Activated naive CD4-positive, alpha-beta T cell treated with anti-CD3 and anti-CD28 coated beads for 36 hours (primary cell): Measurements from ENCODE around the gene PLA2G2E. TPM values are rescaled to one million over a fixed set of nuclear protein-coding genes. Genes with fewer than 3 reads are reported as not detected.

Source experiments
- CTCF ChIA-PET: fragments of 350-600 bp; sonication (Branson Sonifier 250); formaldehyde crosslinking; loops from one replicate; lab custom pipeline; 2021; ENCODE audit warnings: antibody characterized with exemption; lab: Charles Lee
- DNase-seq: peaks from one replicate; pipeline ENCODE4 v3.0.0-alpha.2; 2020
- H3K27ac Mint-ChIP-seq: one replicate; pipeline ENCODE4 v1.8.0; 2021; ENCODE audit warnings: mild to moderate bottlenecking, mixed read lengths
- H3K27me3 Mint-ChIP-seq: one replicate; pipeline ENCODE4 v1.8.0; 2021; ENCODE audit warnings: low read depth, mixed read lengths
- H3K36me3 Mint-ChIP-seq: one replicate; pipeline ENCODE4 v1.8.0; 2021; ENCODE audit warnings: low read depth, mixed read lengths
- H3K4me1 Mint-ChIP-seq: one replicate; pipeline ENCODE4 v1.8.0; 2021; ENCODE audit warnings: low read depth, mixed read lengths
- H3K4me3 Mint-ChIP-seq: one replicate; pipeline ENCODE4 v1.8.0; 2021; ENCODE audit warnings: mild to moderate bottlenecking, moderate library complexity, mixed read lengths
- H3K9me3 Mint-ChIP-seq: one replicate; pipeline ENCODE4 v1.8.0; 2021; ENCODE audit warnings: mixed read lengths
- intact Hi-C: fragments of 100-400 bp; cut with micrococcal nuclease; formaldehyde crosslinking; loops from one replicate; pipeline ENCODE4 v1.15.1; 2023
- total RNA-seq, 2 experiments: library from RNA; stranded (reverse); gene quantifications; one replicate each; pipeline ENCODE4 v1.2.3, GENCODE V29; 2021

PLA2G2E gene
- total RNA-seq, 2 experiments from 2014 or later = not detected

DNA sequence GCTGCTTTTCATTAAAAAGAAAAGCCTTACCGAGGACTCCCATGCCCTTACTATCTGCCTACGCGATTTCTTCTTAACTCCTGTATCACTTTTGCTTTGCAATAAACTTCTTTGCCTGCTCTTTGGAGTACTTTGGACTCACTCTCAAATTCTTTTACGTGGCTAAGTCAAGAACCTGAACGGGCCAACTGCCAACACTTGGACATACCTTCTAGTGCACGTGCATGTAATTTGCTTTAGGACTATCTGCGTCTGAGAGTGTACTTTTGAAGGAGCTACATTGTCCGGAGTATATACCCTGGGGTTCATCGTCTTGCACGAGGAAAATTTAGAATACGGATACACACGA, 44.8 kb downstream of the PLA2G2E start:
- H3K27ac Mint-ChIP-seq = no peak overlapping the region
- intact Hi-C loops = no loop called here
- H3K27me3 Mint-ChIP-seq = peaks cover 8% of the 10 kb centered on the region
- CTCF ChIA-PET = interaction anchor here (1.0 kb wide), 1 partner anchor 65 kb away, joined by 3 read pairs; no protein-coding TSS in a partner anchor
- H3K4me1 Mint-ChIP-seq = peaks cover 14% of the 10 kb centered on the region
- H3K9me3 Mint-ChIP-seq = peaks cover 2% of the 10 kb centered on the region
- no peak overlapping the region for H3K4me3 Mint-ChIP-seq
- no peak for DNase-seq
- H3K36me3 Mint-ChIP-seq = no peaks in the 10 kb centered on the region

DNA sequence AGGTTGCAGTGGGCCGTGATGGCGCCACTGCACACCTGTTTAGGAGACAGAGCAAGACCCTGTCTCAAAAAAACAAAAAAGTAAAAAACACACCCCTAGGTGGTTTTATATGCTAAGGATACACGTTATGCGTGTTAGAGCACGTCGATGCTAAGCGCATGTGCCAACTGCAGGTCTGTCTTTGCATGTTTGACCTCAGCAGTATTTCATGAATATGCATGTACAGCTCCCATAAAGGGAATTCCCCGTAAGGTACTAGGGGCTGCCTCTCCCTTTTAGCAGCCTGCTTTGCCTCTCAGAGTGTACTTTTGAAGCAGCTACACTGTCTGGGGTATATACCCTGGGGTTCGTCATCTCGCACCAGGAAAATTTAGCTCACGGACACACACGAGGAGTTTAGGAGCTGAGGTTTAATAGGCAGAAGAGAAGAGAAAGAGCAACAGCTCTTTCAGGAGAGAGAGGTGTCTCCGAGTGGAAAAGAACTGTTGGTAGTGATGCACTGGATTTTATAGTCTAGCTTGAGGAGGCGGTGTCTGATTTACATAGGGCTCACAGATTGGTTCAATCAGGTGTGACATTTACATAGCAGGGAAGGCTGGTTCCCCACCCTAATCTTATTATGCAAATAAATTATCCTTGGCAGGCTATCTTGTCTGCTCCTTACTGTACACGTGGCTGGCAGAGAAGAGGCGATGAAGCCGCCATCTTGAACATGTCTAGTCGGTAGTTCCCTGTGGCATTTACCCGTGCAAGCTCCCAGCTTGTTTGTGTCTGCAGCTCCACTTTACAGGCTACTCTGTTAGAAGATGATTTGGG, 45.4 kb downstream of the PLA2G2E start:
- intact Hi-C loops = no loop called here

DNA sequence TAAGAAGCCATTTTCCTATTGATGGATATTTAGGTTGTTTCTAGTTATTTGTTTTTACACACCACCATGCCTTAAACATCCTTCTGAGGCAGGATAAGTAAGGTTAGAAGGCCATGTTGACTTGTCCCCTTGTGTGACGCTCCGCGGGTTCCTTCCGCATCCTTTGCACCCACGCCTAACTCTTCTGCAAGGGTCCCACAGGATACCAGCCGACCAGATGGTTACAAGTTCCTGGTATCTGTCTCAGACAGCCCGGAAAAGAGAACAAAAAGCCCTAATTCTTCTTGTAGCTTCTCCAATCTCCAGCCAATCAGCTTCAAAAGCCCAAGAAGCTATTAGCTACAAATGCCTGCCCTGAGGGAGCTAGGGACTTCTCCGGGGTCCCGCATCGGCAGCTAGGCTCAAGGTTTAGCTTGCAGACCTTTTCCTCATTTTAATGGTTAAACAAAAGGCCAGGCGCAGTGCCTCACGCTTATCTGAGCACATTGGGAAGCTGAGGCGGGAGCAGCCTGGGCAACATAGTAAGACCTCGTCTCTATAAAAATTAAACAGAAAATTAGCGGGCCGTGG, 46.2 kb downstream of the PLA2G2E start:
- Mint-ChIP-seq H3K4me3 (no peak overlapping the region), H3K27ac (no peak overlapping the region), H3K9me3 (peaks cover 2% of the 10 kb centered on the region), H3K27me3 (peaks cover 13% of the 10 kb centered on the region), H3K36me3 (no peaks in the 10 kb centered on the region), H3K4me1 (peaks cover 5% of the 10 kb centered on the region)
- no peak for DNase-seq
- intact Hi-C loops = no loop called here
- CTCF ChIA-PET = interaction anchor here (0.6 to 1.3 kb wide), 4 partner anchors 62 to 217 kb away, joined by 3 read pairs; no protein-coding TSS in a partner anchor

More for the DNA sequence above, 45.4 kb downstream of the PLA2G2E start:
- Mint-ChIP-seq H3K4me3 (no peak overlapping the region), H3K4me1 (peaks cover 8% of the 10 kb centered on the region), H3K9me3 (peaks cover 2% of the 10 kb centered on the region), H3K36me3 (no peaks in the 10 kb centered on the region), H3K27ac (no peak overlapping the region), H3K27me3 (peaks cover 13% of the 10 kb centered on the region)
- DNase-seq = no peak
- CTCF ChIA-PET = interaction anchor here (0.7 to 1.3 kb wide), 3 partner anchors 64 to 485 kb away, joined by 3 read pairs; no protein-coding TSS in a partner anchor

DNA sequence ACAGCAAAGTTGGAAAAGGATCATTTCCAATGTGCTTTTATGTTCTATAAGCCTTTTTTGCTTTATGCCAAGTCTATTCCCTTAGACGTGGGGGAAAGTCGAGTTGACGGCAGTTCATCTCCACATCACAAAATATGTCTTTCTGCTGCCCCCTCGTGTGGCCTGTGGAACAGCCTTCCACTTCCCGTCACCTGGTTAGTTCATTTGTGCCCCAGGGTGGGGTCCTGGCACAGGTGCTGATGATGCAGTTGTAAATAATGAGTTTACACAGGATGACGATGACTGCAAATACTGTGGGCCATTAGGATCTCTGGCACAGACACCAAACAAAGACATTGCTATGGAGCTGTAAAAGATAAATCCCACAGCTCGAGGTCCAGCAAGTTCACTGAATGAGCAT, 51.2 kb downstream of the PLA2G2E start:
- H3K4me3 Mint-ChIP-seq = no peak overlapping the region
- no peaks in the 10 kb centered on the region for H3K4me1 Mint-ChIP-seq
- H3K27ac Mint-ChIP-seq = no peak overlapping the region
- CTCF ChIA-PET = interaction anchor here (0.6 to 1.3 kb wide), 2 partner anchors 11 to 28 kb away, joined by 3 to 7 read pairs; no protein-coding TSS in a partner anchor
- DNase-seq = no peak
- no peaks in the 10 kb centered on the region for H3K9me3 Mint-ChIP-seq
- H3K27me3 Mint-ChIP-seq = peaks cover 22% of the 10 kb centered on the region
- intact Hi-C loops = no loop called here
- no peaks in the 10 kb centered on the region for H3K36me3 Mint-ChIP-seq

Other genes with a start within 250 kb of the PLA2G2E start
- gene TMCO4, start 123.7 kb downstream of the PLA2G2E start, total RNA-seq = 10 to 100 TPM; 11.9 to 15.4 TPM
- gene RNF186, start 108.3 kb downstream of the PLA2G2E start, total RNA-seq = not detected
- 10 to 100 TPM in 1 of 2 experiments, 1 to 10 TPM in 1; 8.3 to 10.8 TPM for gene OTUD3, start 41.2 kb downstream of the PLA2G2E start, total RNA-seq
- gene PLA2G2A, start 56.0 kb upstream of the PLA2G2E start, total RNA-seq = not detected
- not detected for gene PLA2G5, start 146.6 kb upstream of the PLA2G2E start, total RNA-seq
- under 1 TPM; 0.19 to 0.35 TPM for gene PLA2G2D, start 195.9 kb upstream of the PLA2G2E start, total RNA-seq
- not detected for gene PLA2G2F, start 215.7 kb upstream of the PLA2G2E start, total RNA-seq